GM12878 (cell line): Measurements from ENCODE around the gene RFC1. TPM values are rescaled to one million over a fixed set of nuclear protein-coding genes. Genes with fewer than 3 reads are reported as not detected.
A peak's percentile ranks its signal among the peaks of the same experiment; 100 is the strongest.

Experiments
- ATAC-seq: fragments of 200-7000 bp; cut with Tn5 transposase; 3 replicates; pipeline ENCODE4 v1.9.1; 2020; ENCODE audit warnings: mild to moderate bottlenecking, moderate library complexity
- BruUV-seq: library from RNA; stranded (reverse); fragments of 400-500 nt; replicated peaks from 2 replicates; lab custom pipeline; 2021; lab: Mats Ljungman, UMichigan
- CTCF ChIA-PET: fragments of 300-600 bp; sonication (Branson Sonifier 250); formaldehyde crosslinking; extraction: SDS; loops from one replicate; lab custom pipeline; 2021; ENCODE audit warnings: inconsistent platforms; lab: Yijun Ruan, JAX
- POLR2A ChIA-PET: fragments of 350-600 bp; formaldehyde crosslinking; extraction: SDS; loops from one replicate; lab custom pipeline; 2021; ENCODE audit warnings: inconsistent platforms; lab: Charles Lee
- RAD21 ChIA-PET: fragments of 300-600 bp; sonication (Branson Sonifier 250); formaldehyde crosslinking; loops from one replicate; lab custom pipeline; 2023; ENCODE audit warnings: antibody characterized with exemption; ENCODE audit not compliant: unreplicated experiment; lab: Charles Lee
- SMC1A ChIA-PET: fragments of 300-600 bp; sonication (Branson Sonifier 250); formaldehyde crosslinking; loops from one replicate; lab custom pipeline; 2023; ENCODE audit not compliant: unreplicated experiment, uncharacterized antibody; lab: Charles Lee
- DNase-seq: peaks from one replicate; pipeline ENCODE4 v3.0.0-alpha.2; 2011; ENCODE audit warnings: low read depth, low spot score
- FAIRE-seq: peaks from 3 replicates; lab custom pipeline; 2011; peaks lifted over from hg19 to GRCh38; lab: Jason Lieb, UNC
- H2AFZ ChIP-seq: 2 replicates; pipeline ENCODE4 v1.6.0; 2011; ENCODE audit warnings: low read depth, low read length, control low read depth; ENCODE audit not compliant: control insufficient read depth
- H3K27ac ChIP-seq: 2 replicates; pipeline ENCODE4 v1.5.1; 2011; ENCODE audit warnings: control low read depth; ENCODE audit not compliant: control insufficient read depth, insufficient read depth
- H3K27me3 ChIP-seq, 2 experiments: replicated peaks in 1 of 2; 2 replicates each; pipeline versions ENCODE4 v1.6.0 to v1.6.1; 2011; ENCODE audit warnings: low read length in 1 of 2; ENCODE audit not compliant: control insufficient read depth in 2 of 2, insufficient read depth in 2 of 2
- H3K36me3 ChIP-seq, 2 experiments: 2 replicates each; pipeline ENCODE4 v1.5.1; 2011; ENCODE audit warnings: low read length in 1 of 2; ENCODE audit not compliant: control insufficient read depth in 2 of 2, insufficient read depth in 2 of 2
- H3K4me1 ChIP-seq: 2 replicates; pipeline ENCODE4 v1.6.1; 2011; ENCODE audit warnings: mild to moderate bottlenecking, low read length, moderate library complexity, mixed read lengths; ENCODE audit not compliant: control insufficient read depth, insufficient read depth
- H3K4me2 ChIP-seq: 2 replicates; pipeline ENCODE4 v1.6.0; 2011; ENCODE audit warnings: control low read depth; ENCODE audit not compliant: control insufficient read depth, insufficient read depth
- H3K4me3 ChIP-seq: fragments of 200-600 bp; sonication (generic); 2 replicates; pipeline ENCODE4 v1.5.1; 2016
- H3K79me2 ChIP-seq: 2 replicates; pipeline ENCODE4 v1.6.0; 2011; ENCODE audit warnings: low read length; ENCODE audit not compliant: control insufficient read depth, insufficient read depth
- H3K9ac ChIP-seq: 2 replicates; pipeline ENCODE4 v1.8.0; 2011; ENCODE audit warnings: low read length, control low read depth, mixed read lengths; ENCODE audit not compliant: control insufficient read depth, insufficient read depth
- H3K9me3 ChIP-seq: replicated peaks from 3 replicates; pipeline ENCODE4 v1.5.1; 2011; ENCODE audit warnings: mild to moderate bottlenecking, low read length; ENCODE audit not compliant: control insufficient read depth, insufficient read depth
- H4K20me1 ChIP-seq: 2 replicates; pipeline ENCODE4 v1.6.0; 2011; ENCODE audit not compliant: control insufficient read depth, insufficient read depth
- ASH2L ChIP-seq: fragments of 300-600, 200-600 bp; sonication (generic); IDR thresholded peaks from 2 replicates; pipeline ENCODE4 v1.6.1; 2017; ENCODE audit warnings: low read depth, mild to moderate bottlenecking, borderline replicate concordance
- KLF5 ChIP-seq: fragments of 450-650 bp; IDR thresholded peaks from 2 replicates; pipeline ENCODE4 v1.6.1; 2014; ENCODE audit warnings: mild to moderate bottlenecking; ENCODE audit not compliant: partially characterized antibody
- LARP7 ChIP-seq: fragments of 450-650 bp; IDR thresholded peaks from 2 replicates; pipeline ENCODE4 v1.6.1; 2017; ENCODE audit warnings: mild to moderate bottlenecking
- PML ChIP-seq: IDR thresholded peaks from 2 replicates; pipeline ENCODE4 v1.6.1; 2012; ENCODE audit warnings: low read length, inconsistent platforms
- POU2F2 ChIP-seq: IDR thresholded peaks from 3 replicates; pipeline ENCODE4 v1.6.1; 2011; ENCODE audit warnings: low read depth, mild to moderate bottlenecking, low read length, borderline replicate concordance
- WGBS: methylation state at CpG from one replicate; pipeline ENCODE4 v1.1.6; 2016; ENCODE audit warnings: low lambda C conversion rate; ENCODE audit not compliant: insufficient replicate concordance, insufficient coverage; ENCODE audit errors: missing lambda C conversion rate; 5-methylcytosine and 5-hydroxymethylcytosine counted together
- in situ Hi-C: fragments of 300-500 bp; cut with MboI; formaldehyde crosslinking; loops from 9 replicates; pipeline ENCODE4 v1.14.3; 2018; ENCODE audit warnings: mixed read lengths
- intact Hi-C: fragments of 100-400 bp; cut with micrococcal nuclease; formaldehyde crosslinking; loops from one replicate; pipeline ENCODE4 v1.14.2; 2022; ENCODE audit not compliant: unreplicated experiment
- polyA plus RNA-seq, 11 experiments: library from polyadenylated mRNA; depleted of rRNA in 4 of 11; unstranded in 6 of 11; stranded (reverse) in 5 of 11; fragments of >200 nt; fragmentation: Nextera tagmentation in 4 of 11; fragmentation: Illumina TruSeq in 1 of 11; extraction: Ambion mirVana in 4 of 11; extraction: Trizol in 1 of 11; gene quantifications; 1 replicate in 1 of 11; 2 replicates in 10 of 11; pipeline versions ENCODE4 v1.2.1 to v1.2.3, GENCODE V29; 2011 to 2016; ENCODE audit warnings: inconsistent platforms in 2 of 11, missing spikeins in 2 of 11, low read depth in 1 of 11
- total RNA-seq, 4 experiments: library from RNA; depleted of rRNA in 3 of 4; stranded (reverse); fragments of >200 nt in 3 of 4; fragmentation: Illumina TruSeq in 1 of 4; extraction: Trizol in 1 of 4; gene quantifications; 2 replicates each; pipeline versions ENCODE4 v1.2.1 to v1.2.3, GENCODE V29; 2013 to 2021

RFC1 gene
- total and polyA plus RNA-seq, 10 of the 15 experiments (the other 5 are each of a cell fraction or from before 2014, with no cell fraction given), result 22.5 to 67.8 (median 40.3) TPM

- CTCF ChIA-PET, result interaction anchor here (0.7 kb wide), 1 partner anchor 28 kb away, joined by 3 read pairs; no protein-coding TSS in a partner anchor
- Histone ChIP-seq H3K9me3 (no peaks in the 10 kb centered on the region), H3K79me2 (peaks cover 1% of the 10 kb centered on the region; the same call in 1 of the 2 replicates), H3K27ac (no peak overlapping the region), H3K4me3 (no peak overlapping the region), H3K4me2 (no peak overlapping the region), H2AFZ (no peak overlapping the region), H3K27me3 (no peaks in the 10 kb centered on the region), H3K4me1 (no peaks in the 10 kb centered on the region), H4K20me1 (no peaks in the 10 kb centered on the region), H3K36me3 (peaks cover 0 to 16% of the 10 kb centered on the region in 2 experiments; a peak in 3 of 4 replicates), H3K9ac (no peak overlapping the region)
- POLR2A ChIA-PET, result no interaction called here
- no peak for DNase-seq
- no peak for TF ChIP-seq POU2F2
- BruUV-seq, result TSS peak; percentile 21
- RAD21 ChIA-PET, result no interaction called here
- no peak for FAIRE-seq
- in situ Hi-C loops (no loop called here), intact Hi-C loops (no loop called here)
- WGBS, result 99% methylated on average over 4 of the region's 4 CpGs
- ATAC-seq, result no peak
- SMC1A ChIA-PET, result no interaction called here
Measured at GRCh38 chr4:39324897-39325613, 41.1 kb downstream of the RFC1 start.

GRCh38 chr4:39324446-39324845 lies 41.7 kb downstream of the RFC1 start:
- H3K27ac ChIP-seq, result no peak overlapping the region
- in situ Hi-C loops (no loop called here), intact Hi-C loops (no loop called here)
- no peaks in the 10 kb centered on the region for H3K9me3 ChIP-seq
- H3K4me3 ChIP-seq, result no peak overlapping the region
- no peak overlapping the region for H3K9ac ChIP-seq
- no peak overlapping the region for H2AFZ ChIP-seq
- ChIA-PET SMC1A (no interaction called here), RAD21 (no interaction called here), POLR2A (no interaction called here), CTCF (interaction anchor here (0.7 to 1.2 kb wide), 2 partner anchors 29 to 50 kb away, joined by 3 read pairs; no protein-coding TSS in a partner anchor)
- no peaks in the 10 kb centered on the region for H3K27me3 ChIP-seq
- peaks cover 1% of the 10 kb centered on the region; the same call in 1 of the 2 replicates for H3K79me2 ChIP-seq
- DNase-seq (no peak), ATAC-seq (no peak), FAIRE-seq (no peak)
- TF ChIP-seq PML, result no peak
- TF ChIP-seq KLF5, result no peak
- no peak for TF ChIP-seq LARP7
- TF ChIP-seq ASH2L, result no peak
- 97% methylated on average over 2 of the region's 2 CpGs for WGBS
- no TSS peak for BruUV-seq
- peaks cover 0 to 20% of the 10 kb centered on the region in 2 experiments; a peak in 3 of 4 replicates for H3K36me3 ChIP-seq
- H4K20me1 ChIP-seq, result no peaks in the 10 kb centered on the region
- H3K4me2 ChIP-seq, result no peak overlapping the region
- no peaks in the 10 kb centered on the region for H3K4me1 ChIP-seq
